GM12878 (cell line): ENCODE data around the gene LRRC8D. TPM values are rescaled to one million over a fixed set of nuclear protein-coding genes. Genes with fewer than 3 reads are reported as not detected.

ENCODE experiments used
- ATAC-seq: fragments of 200-7000 bp; cut with Tn5 transposase; 3 replicates; pipeline ENCODE4 v1.9.1; 2020; ENCODE audit warnings: mild to moderate bottlenecking, moderate library complexity
- BruUV-seq: library from RNA; stranded (reverse); fragments of 400-500 nt; replicated peaks from 2 replicates; lab custom pipeline; 2021; lab: Mats Ljungman, UMichigan
- CTCF ChIA-PET: fragments of 300-600 bp; sonication (Branson Sonifier 250); formaldehyde crosslinking; extraction: SDS; loops from one replicate; lab custom pipeline; 2021; ENCODE audit warnings: inconsistent platforms; lab: Yijun Ruan, JAX
- POLR2A ChIA-PET: fragments of 350-600 bp; formaldehyde crosslinking; extraction: SDS; loops from one replicate; lab custom pipeline; 2021; ENCODE audit warnings: inconsistent platforms; lab: Charles Lee
- RAD21 ChIA-PET: fragments of 300-600 bp; sonication (Branson Sonifier 250); formaldehyde crosslinking; loops from one replicate; lab custom pipeline; 2023; ENCODE audit warnings: antibody characterized with exemption; ENCODE audit not compliant: unreplicated experiment; lab: Charles Lee
- SMC1A ChIA-PET: fragments of 300-600 bp; sonication (Branson Sonifier 250); formaldehyde crosslinking; loops from one replicate; lab custom pipeline; 2023; ENCODE audit not compliant: unreplicated experiment, uncharacterized antibody; lab: Charles Lee
- DNase-seq: peaks from one replicate; pipeline ENCODE4 v3.0.0-alpha.2; 2011; ENCODE audit warnings: low read depth, low spot score
- FAIRE-seq: peaks from 3 replicates; lab custom pipeline; 2011; peaks lifted over from hg19 to GRCh38; lab: Jason Lieb, UNC
- H2AFZ ChIP-seq: 2 replicates; pipeline ENCODE4 v1.6.0; 2011; ENCODE audit warnings: low read depth, low read length, control low read depth; ENCODE audit not compliant: control insufficient read depth
- H3K27ac ChIP-seq: 2 replicates; pipeline ENCODE4 v1.5.1; 2011; ENCODE audit warnings: control low read depth; ENCODE audit not compliant: control insufficient read depth, insufficient read depth
- H3K27me3 ChIP-seq, 2 experiments: replicated peaks in 1 of 2; 2 replicates each; pipeline versions ENCODE4 v1.6.0 to v1.6.1; 2011; ENCODE audit warnings: low read length in 1 of 2; ENCODE audit not compliant: control insufficient read depth in 2 of 2, insufficient read depth in 2 of 2
- H3K36me3 ChIP-seq, 2 experiments: 2 replicates each; pipeline ENCODE4 v1.5.1; 2011; ENCODE audit warnings: low read length in 1 of 2; ENCODE audit not compliant: control insufficient read depth in 2 of 2, insufficient read depth in 2 of 2
- H3K4me1 ChIP-seq: 2 replicates; pipeline ENCODE4 v1.6.1; 2011; ENCODE audit warnings: mild to moderate bottlenecking, low read length, moderate library complexity, mixed read lengths; ENCODE audit not compliant: control insufficient read depth, insufficient read depth
- H3K4me2 ChIP-seq: 2 replicates; pipeline ENCODE4 v1.6.0; 2011; ENCODE audit warnings: control low read depth; ENCODE audit not compliant: control insufficient read depth, insufficient read depth
- H3K4me3 ChIP-seq: fragments of 200-600 bp; sonication (generic); 2 replicates; pipeline ENCODE4 v1.5.1; 2016
- H3K79me2 ChIP-seq: 2 replicates; pipeline ENCODE4 v1.6.0; 2011; ENCODE audit warnings: low read length; ENCODE audit not compliant: control insufficient read depth, insufficient read depth
- H3K9ac ChIP-seq: 2 replicates; pipeline ENCODE4 v1.8.0; 2011; ENCODE audit warnings: low read length, control low read depth, mixed read lengths; ENCODE audit not compliant: control insufficient read depth, insufficient read depth
- H3K9me3 ChIP-seq: replicated peaks from 3 replicates; pipeline ENCODE4 v1.5.1; 2011; ENCODE audit warnings: mild to moderate bottlenecking, low read length; ENCODE audit not compliant: control insufficient read depth, insufficient read depth
- H4K20me1 ChIP-seq: 2 replicates; pipeline ENCODE4 v1.6.0; 2011; ENCODE audit not compliant: control insufficient read depth, insufficient read depth
- ATF2 ChIP-seq: IDR thresholded peaks from 2 replicates; pipeline ENCODE4 v1.6.1; 2012; ENCODE audit warnings: low read length, inconsistent platforms
- CREB1 ChIP-seq: IDR thresholded peaks from 2 replicates; pipeline ENCODE4 v1.6.1; 2012; ENCODE audit warnings: low read depth, mild to moderate bottlenecking, inconsistent platforms
- EP300 ChIP-seq, 2 experiments: fragments of 150-350 bp in 1 of 2; IDR thresholded peaks; 2 replicates each; pipeline ENCODE4 v1.6.1; 2011 to 2012; ENCODE audit warnings: low read depth in 2 of 2, low read length in 2 of 2, borderline replicate concordance in 1 of 2, improper control_type of control experiment in 1 of 2, inconsistent platforms in 1 of 2; ENCODE audit not compliant: control insufficient read depth in 1 of 2
- HCFC1 ChIP-seq: fragments of 150-350 bp; IDR thresholded peaks from 2 replicates; pipeline ENCODE4 v1.6.1; 2014; ENCODE audit warnings: low read length
- IKZF1 ChIP-seq: fragments of 450-650 bp; conservative IDR thresholded peaks from 2 replicates; pipeline ENCODE4 v1.6.1; 2017; ENCODE audit warnings: antibody characterized with exemption, mild to moderate bottlenecking
- IKZF2 ChIP-seq, 2 experiments: fragments of 450-650 bp; IDR thresholded peaks; 2 replicates each; pipeline ENCODE4 v1.6.1; 2017; ENCODE audit warnings: mild to moderate bottlenecking in 2 of 2, moderate library complexity in 2 of 2
- MEF2A ChIP-seq: IDR thresholded peaks from 2 replicates; pipeline ENCODE4 v1.6.1; 2011; ENCODE audit warnings: low read depth, mild to moderate bottlenecking, low read length, moderate library complexity; ENCODE audit not compliant: insufficient read depth
- MEF2B ChIP-seq: fragments of 450-650 bp; IDR thresholded peaks from 2 replicates; pipeline ENCODE4 v1.6.1; 2018; ENCODE audit warnings: mild to moderate bottlenecking, moderate library complexity; ENCODE audit not compliant: partially characterized antibody, poor library complexity, severe bottlenecking
- MTA2 ChIP-seq: fragments of 450-650 bp; IDR thresholded peaks from 2 replicates; pipeline ENCODE4 v1.6.1; 2016; ENCODE audit warnings: low read depth, mild to moderate bottlenecking, moderate library complexity
- MXI1 ChIP-seq: fragments of 150-350 bp; IDR thresholded peaks from 2 replicates; pipeline ENCODE4 v1.6.1; 2011; ENCODE audit warnings: low read depth, mild to moderate bottlenecking, inconsistent platforms, low read length, improper control_type of control experiment
- NFYB ChIP-seq: IDR thresholded peaks from 2 replicates; pipeline ENCODE4 v1.6.1; 2011; ENCODE audit warnings: low read depth, mild to moderate bottlenecking, low read length, improper control_type of control experiment, moderate library complexity; ENCODE audit not compliant: insufficient read depth
- PAX5 ChIP-seq: IDR thresholded peaks from 2 replicates; pipeline ENCODE4 v1.6.1; 2011; ENCODE audit warnings: low read depth, low read length, borderline replicate concordance
- RUNX3 ChIP-seq: IDR thresholded peaks from 2 replicates; pipeline ENCODE4 v1.6.1; 2012; ENCODE audit warnings: low read length, inconsistent platforms
- SMC3 ChIP-seq: IDR thresholded peaks from 2 replicates; pipeline ENCODE4 v1.6.1; 2011; ENCODE audit warnings: low read length, improper control_type of control experiment, borderline replicate concordance
- STAT1 ChIP-seq: fragments of 450-650 bp; conservative IDR thresholded peaks from 2 replicates; pipeline ENCODE4 v1.6.1; 2014; ENCODE audit warnings: antibody characterized with exemption, mild to moderate bottlenecking
- STAT3 ChIP-seq: IDR thresholded peaks from 2 replicates; pipeline ENCODE4 v1.6.1; 2011; ENCODE audit warnings: low read depth, low read length, improper control_type of control experiment
- WGBS: methylation state at CpG from one replicate; pipeline ENCODE4 v1.1.6; 2016; ENCODE audit warnings: low lambda C conversion rate; ENCODE audit not compliant: insufficient replicate concordance, insufficient coverage; ENCODE audit errors: missing lambda C conversion rate; 5-methylcytosine and 5-hydroxymethylcytosine counted together
- in situ Hi-C: fragments of 300-500 bp; cut with MboI; formaldehyde crosslinking; loops from 9 replicates; pipeline ENCODE4 v1.14.3; 2018; ENCODE audit warnings: mixed read lengths
- intact Hi-C: fragments of 100-400 bp; cut with micrococcal nuclease; formaldehyde crosslinking; loops from one replicate; pipeline ENCODE4 v1.14.2; 2022; ENCODE audit not compliant: unreplicated experiment
- polyA plus RNA-seq, 11 experiments: library from polyadenylated mRNA; depleted of rRNA in 4 of 11; unstranded in 6 of 11; stranded (reverse) in 5 of 11; fragments of >200 nt; fragmentation: Nextera tagmentation in 4 of 11; fragmentation: Illumina TruSeq in 1 of 11; extraction: Ambion mirVana in 4 of 11; extraction: Trizol in 1 of 11; gene quantifications; 1 replicate in 1 of 11; 2 replicates in 10 of 11; pipeline versions ENCODE4 v1.2.1 to v1.2.3, GENCODE V29; 2011 to 2016; ENCODE audit warnings: inconsistent platforms in 2 of 11, missing spikeins in 2 of 11, low read depth in 1 of 11
- total RNA-seq, 4 experiments: library from RNA; depleted of rRNA in 3 of 4; stranded (reverse); fragments of >200 nt in 3 of 4; fragmentation: Illumina TruSeq in 1 of 4; extraction: Trizol in 1 of 4; gene quantifications; 2 replicates each; pipeline versions ENCODE4 v1.2.1 to v1.2.3, GENCODE V29; 2013 to 2021

The LRRC8D gene
- total and polyA plus RNA-seq, 10 of the 15 experiments (the other 5 are each of a cell fraction or from before 2014, with no cell fraction given), result 5.6 to 44.1 (median 26.8) TPM

DNA sequence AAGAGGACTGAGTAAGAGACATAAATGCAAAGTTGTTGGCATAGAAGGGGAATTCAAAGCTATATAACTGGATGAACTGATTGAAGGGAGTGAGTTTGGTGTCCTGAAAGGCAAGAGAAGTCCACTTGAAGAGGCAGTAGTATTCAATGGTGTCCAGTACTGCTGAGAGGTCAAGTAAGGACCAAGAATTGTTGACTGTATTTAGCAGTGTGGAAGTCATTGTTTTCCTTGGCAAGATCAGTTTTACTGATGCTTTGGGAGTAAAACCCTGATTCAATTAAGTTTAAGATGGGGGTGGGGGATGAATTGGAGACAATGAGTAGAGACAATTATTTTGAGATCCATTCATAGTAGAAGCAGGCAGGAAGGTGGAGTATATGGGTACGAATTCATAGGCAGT lies 5.8 kb upstream of the LRRC8D start:
- Histone ChIP-seq H3K27me3 (no peaks in the 10 kb centered on the region), H3K9ac (no peak overlapping the region), H3K4me2 (peak overlapping the region; percentile 26; the same call in 1 of the 2 replicates), H2AFZ (no peak overlapping the region), H3K27ac (no peak overlapping the region), H3K79me2 (peaks cover 2% of the 10 kb centered on the region; the same call in 1 of the 2 replicates), H3K9me3 (no peaks in the 10 kb centered on the region), H3K36me3 (no peaks in the 10 kb centered on the region), H4K20me1 (no peaks in the 10 kb centered on the region), H3K4me1 (peaks cover 15% of the 10 kb centered on the region)
- intact Hi-C loops, result no loop called here
- FAIRE-seq, result no peak
- no peak for ATAC-seq
- ChIA-PET POLR2A (interaction anchor here (0.5 kb wide), 1 partner anchor 27 kb away, joined by 7 read pairs; no protein-coding TSS in a partner anchor), CTCF (interaction anchor here (0.8 to 1.4 kb wide), 4 partner anchors 10 to 172 kb away, joined by 3 read pairs; no protein-coding TSS in a partner anchor)
- 95% methylated on average over 1 of the region's 1 CpG for WGBS
- no TSS peak for BruUV-seq
- no peak for TF ChIP-seq MXI1
- TF ChIP-seq HCFC1, result no peak
- TF ChIP-seq SMC3, result no peak
- no peak for TF ChIP-seq STAT3
- TF ChIP-seq, all 136 proteins: peak for 0
- in situ Hi-C loops, result no loop called here
- DNase-seq, result no peak
- RAD21 ChIA-PET, result interaction anchor here (0.5 to 3.8 kb wide), 3 partner anchors 28 to 640 kb away, joined by 3 to 12 read pairs (median 3); no protein-coding TSS in a partner anchor
- H3K4me3 ChIP-seq, result no peak overlapping the region
- SMC1A ChIA-PET, result interaction anchor here (0.7 to 2.1 kb wide), 6 partner anchors 9 to 163 kb away, joined by 3 to 8 read pairs (median 4); no protein-coding TSS in a partner anchor

DNA sequence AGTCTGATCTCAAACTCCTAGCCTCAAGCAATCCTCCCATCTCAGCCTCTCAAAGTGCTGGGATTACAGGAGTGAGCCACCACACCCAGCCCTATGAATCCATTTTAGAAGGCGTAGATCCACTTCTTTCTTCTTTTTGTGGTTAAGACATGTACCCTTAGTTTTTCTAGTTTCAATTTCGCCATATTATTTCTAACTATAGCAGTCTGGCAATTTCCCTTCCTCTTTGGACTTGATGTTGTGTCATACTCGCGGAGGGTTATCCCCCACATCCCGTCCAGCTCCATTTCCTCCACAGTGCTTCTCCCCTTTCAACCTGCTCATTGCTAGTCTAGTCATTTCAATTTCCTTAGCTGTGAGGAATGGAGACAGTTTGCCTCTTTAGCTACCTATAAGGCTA lies 5.2 kb upstream of the LRRC8D start:
- H3K9me3 ChIP-seq, result no peaks in the 10 kb centered on the region
- POLR2A ChIA-PET, result interaction anchor here (0.5 kb wide), 1 partner anchor 42 kb away, joined by 3 read pairs; no protein-coding TSS in a partner anchor
- ATAC-seq, result peak; percentile 81
- no TSS peak for BruUV-seq
- no peak overlapping the region for H3K27ac ChIP-seq
- SMC1A ChIA-PET, result interaction anchor here (0.7 to 2.1 kb wide), 7 partner anchors 9 to 162 kb away, joined by 3 to 8 read pairs (median 4); no protein-coding TSS in a partner anchor
- no peaks in the 10 kb centered on the region for H3K27me3 ChIP-seq
- 21% methylated on average over 5 of the region's 5 CpGs for WGBS
- intact Hi-C loops (no loop called here), in situ Hi-C loops (no loop called here)
- peak overlapping the region; percentile 26 for H3K4me2 ChIP-seq
- DNase-seq, result peak; percentile 50
- no peaks in the 10 kb centered on the region for H4K20me1 ChIP-seq
- peak overlapping the region; percentile 13 for H2AFZ ChIP-seq
- FAIRE-seq, result no peak
- H3K79me2 ChIP-seq, result peaks cover 6% of the 10 kb centered on the region; the same call in 1 of the 2 replicates
- no peaks in the 10 kb centered on the region for H3K36me3 ChIP-seq
- H3K4me3 ChIP-seq, result no peak overlapping the region
- no peak overlapping the region for H3K9ac ChIP-seq
- CTCF ChIA-PET, result no interaction called here
- RAD21 ChIA-PET, result interaction anchor here (0.5 to 3.8 kb wide), 3 partner anchors 26 to 640 kb away, joined by 3 to 12 read pairs (median 5); no protein-coding TSS in a partner anchor
- peaks cover 15% of the 10 kb centered on the region for H3K4me1 ChIP-seq
- peak; percentile 72 for TF ChIP-seq IKZF1
- peak in 1 of 2 experiments; percentile 18; a peak in 1 of 4 replicates for TF ChIP-seq EP300 (IDR thresholded peaks at IDR 0.05; ENCODE audit: borderline replicate concordance in 1 of 2, control insufficient read depth in 1 of 2, low read depth in 2 of 2, low read length in 2 of 2)
- TF ChIP-seq STAT1, result no peak
- peak; percentile 85 for TF ChIP-seq RUNX3
- no peak for TF ChIP-seq NFYB
- TF ChIP-seq PAX5, result 0 out of 2 replicates have a peak, but pooled peaks have one; percentile 16
- peak; percentile 52; the same call in 1 of the 2 replicates for TF ChIP-seq MEF2A
- TF ChIP-seq CREB1, result 0 out of 2 replicates have a peak, but pooled peaks have one; percentile 27
- peak; percentile 64 for TF ChIP-seq MEF2B
- peak; percentile 38; the same call in 1 of the 2 replicates for TF ChIP-seq MTA2
- peak; percentile 46; the same call in 1 of the 2 replicates for TF ChIP-seq ATF2
- peak; percentile 74 to 83 for TF ChIP-seq IKZF2 (IDR thresholded peaks at IDR 0.05)
